ENCODE results near the gene CHRNB1. TPM values are rescaled to one million over a fixed set of nuclear protein-coding genes. Genes with fewer than 3 reads are reported as not detected.

Gene CHRNB1
- total and polyA plus RNA-seq, 2 donors: 12.9 to 18.5 TPM

Other genes with a start within 250 kb of the CHRNB1 start
Only the 30 nearest of the 40 such genes appear.
- gene CLDN7, start 182.6 kb upstream of the CHRNB1 start, total RNA-seq: 6.3 TPM
- 34.9 TPM for gene CLDN7, start 182.6 kb upstream of the CHRNB1 start, polyA plus RNA-seq
- 0.19 TPM for gene SLC2A4, start 163.3 kb upstream of the CHRNB1 start, total RNA-seq
- gene SLC2A4, start 163.3 kb upstream of the CHRNB1 start, polyA plus RNA-seq: 1.2 TPM
- 0.66 TPM for gene YBX2, start 150.4 kb upstream of the CHRNB1 start, total RNA-seq
- 0.48 TPM for gene YBX2, start 150.4 kb upstream of the CHRNB1 start, polyA plus RNA-seq
- gene EIF5A, start 137.4 kb upstream of the CHRNB1 start, total RNA-seq: 305 TPM
- gene EIF5A, start 137.4 kb upstream of the CHRNB1 start, polyA plus RNA-seq: 324 TPM
- gene GPS2, start 129.7 kb upstream of the CHRNB1 start, total RNA-seq: 49.2 TPM
- 71.3 TPM for gene GPS2, start 129.7 kb upstream of the CHRNB1 start, polyA plus RNA-seq
- gene NEURL4, start 115.7 kb upstream of the CHRNB1 start, total RNA-seq: 12.3 TPM
- gene NEURL4, start 115.7 kb upstream of the CHRNB1 start, polyA plus RNA-seq: 39.6 TPM
- gene ACAP1, start 108.5 kb upstream of the CHRNB1 start, total RNA-seq: 167 TPM
- gene ACAP1, start 108.5 kb upstream of the CHRNB1 start, polyA plus RNA-seq: 364 TPM
- 3.0 TPM for gene KCTD11, start 92.9 kb upstream of the CHRNB1 start, total RNA-seq
- 9.9 TPM for gene KCTD11, start 92.9 kb upstream of the CHRNB1 start, polyA plus RNA-seq
- gene TMEM95, start 89.9 kb upstream of the CHRNB1 start, total RNA-seq: not detected
- gene TMEM95, start 89.9 kb upstream of the CHRNB1 start, polyA plus RNA-seq: 0.05 TPM
- gene TNK1, start 64.0 kb upstream of the CHRNB1 start, total RNA-seq: 1.8 TPM
- 7.2 TPM for gene TNK1, start 64.0 kb upstream of the CHRNB1 start, polyA plus RNA-seq
- 9.3 TPM for gene PLSCR3, start 50.5 kb upstream of the CHRNB1 start, total RNA-seq
- gene PLSCR3, start 50.5 kb upstream of the CHRNB1 start, polyA plus RNA-seq: 32.7 TPM
- gene TMEM256, start 41.0 kb upstream of the CHRNB1 start, total RNA-seq: 109 TPM
- 152 TPM for gene TMEM256, start 41.0 kb upstream of the CHRNB1 start, polyA plus RNA-seq
- gene NLGN2, start 37.2 kb upstream of the CHRNB1 start, total RNA-seq: 0.38 TPM
- 5.6 TPM for gene NLGN2, start 37.2 kb upstream of the CHRNB1 start, polyA plus RNA-seq
- gene SPEM1, start 24.7 kb upstream of the CHRNB1 start, total RNA-seq: not detected
- not detected for gene SPEM1, start 24.7 kb upstream of the CHRNB1 start, polyA plus RNA-seq
- gene SPEM2, start 19.4 kb upstream of the CHRNB1 start, total RNA-seq: not detected
- gene SPEM2, start 19.4 kb upstream of the CHRNB1 start, polyA plus RNA-seq: 0.02 TPM
- not detected for gene SPEM3, start 16.2 kb upstream of the CHRNB1 start, total RNA-seq
- gene SPEM3, start 16.2 kb upstream of the CHRNB1 start, polyA plus RNA-seq: not detected
- 6.8 TPM for gene TMEM102, start 9.6 kb upstream of the CHRNB1 start, total RNA-seq
- gene TMEM102, start 9.6 kb upstream of the CHRNB1 start, polyA plus RNA-seq: 5.1 TPM
- gene FGF11, start 5.5 kb upstream of the CHRNB1 start, total RNA-seq: 5.8 TPM
- 5.5 TPM for gene FGF11, start 5.5 kb upstream of the CHRNB1 start, polyA plus RNA-seq
- gene ZBTB4, start 34.6 kb downstream of the CHRNB1 start, total RNA-seq: 10.9 TPM
- 29.5 TPM for gene ZBTB4, start 34.6 kb downstream of the CHRNB1 start, polyA plus RNA-seq
- not detected for gene SLC35G6, start 36.4 kb downstream of the CHRNB1 start, total RNA-seq
- gene SLC35G6, start 36.4 kb downstream of the CHRNB1 start, polyA plus RNA-seq: 0.09 TPM
- 23.5 TPM for gene POLR2A, start 39.3 kb downstream of the CHRNB1 start, total RNA-seq
- 33.5 TPM for gene POLR2A, start 39.3 kb downstream of the CHRNB1 start, polyA plus RNA-seq
- 4.2 TPM for gene TNFSF12, start 104.0 kb downstream of the CHRNB1 start, total RNA-seq
- 21.3 TPM for gene TNFSF12, start 104.0 kb downstream of the CHRNB1 start, polyA plus RNA-seq
- 6.4 TPM for gene TNFSF13, start 113.7 kb downstream of the CHRNB1 start, total RNA-seq
- gene TNFSF13, start 113.7 kb downstream of the CHRNB1 start, polyA plus RNA-seq: 19.6 TPM
- 54.2 TPM for gene SENP3, start 116.9 kb downstream of the CHRNB1 start, total RNA-seq
- gene SENP3, start 116.9 kb downstream of the CHRNB1 start, polyA plus RNA-seq: 44.7 TPM
- 47.0 TPM for gene CD68, start 134.6 kb downstream of the CHRNB1 start, total RNA-seq
- 124 TPM for gene CD68, start 134.6 kb downstream of the CHRNB1 start, polyA plus RNA-seq
- gene MPDU1, start 138.8 kb downstream of the CHRNB1 start, total RNA-seq: 57.8 TPM
- 48.0 TPM for gene MPDU1, start 138.8 kb downstream of the CHRNB1 start, polyA plus RNA-seq
- 0.94 TPM for gene SOX15, start 145.0 kb downstream of the CHRNB1 start, total RNA-seq
- gene SOX15, start 145.0 kb downstream of the CHRNB1 start, polyA plus RNA-seq: 5.2 TPM
- gene FXR2, start 169.8 kb downstream of the CHRNB1 start, total RNA-seq: 33.3 TPM
- 36.6 TPM for gene FXR2, start 169.8 kb downstream of the CHRNB1 start, polyA plus RNA-seq
- 31.9 TPM for gene SAT2, start 182.8 kb downstream of the CHRNB1 start, total RNA-seq
- 163 TPM for gene SAT2, start 182.8 kb downstream of the CHRNB1 start, polyA plus RNA-seq
- gene SHBG, start 185.1 kb downstream of the CHRNB1 start, total RNA-seq: 0.09 TPM
- 0.62 TPM for gene SHBG, start 185.1 kb downstream of the CHRNB1 start, polyA plus RNA-seq